Activated naive CD8-positive, alpha-beta T cell treated with anti-CD3 and anti-CD28 coated beads, Interleukin-2, amount 10 ng/mL, durations not matched to agents 7 days and 5 days (primary cell): ENCODE data around the gene CFAP157. TPM values are rescaled to one million over a fixed set of nuclear protein-coding genes. Genes with fewer than 3 reads are reported as not detected.

Experiments used
- ATAC-seq: fragments of 150-1000 bp; cut with Tn5 transposase; one replicate; pipeline ENCODE4 v1.10.0; 2021; ENCODE audit warnings: low read depth, moderate library complexity
- POLR2A ChIA-PET: fragments of 350-600 bp; sonication (Branson Sonifier 250); formaldehyde crosslinking; loops from one replicate; lab custom pipeline; 2021; ENCODE audit warnings: antibody characterized with exemption; lab: Charles Lee
- DNase-seq: peaks from one replicate; pipeline ENCODE4 v3.0.0; 2021
- H3K27ac Mint-ChIP-seq: one replicate; pipeline ENCODE4 v1.8.0; 2022; ENCODE audit warnings: mild to moderate bottlenecking, mixed read lengths
- H3K27me3 Mint-ChIP-seq: one replicate; pipeline ENCODE4 v1.8.0; 2022; ENCODE audit warnings: mild to moderate bottlenecking, moderate library complexity, mixed read lengths
- H3K36me3 Mint-ChIP-seq: one replicate; pipeline ENCODE4 v1.8.0; 2021; ENCODE audit warnings: mild to moderate bottlenecking, mixed read lengths
- H3K4me1 Mint-ChIP-seq: one replicate; pipeline ENCODE4 v1.8.0; 2021; ENCODE audit warnings: mixed read lengths
- H3K4me3 Mint-ChIP-seq: one replicate; pipeline ENCODE4 v1.8.0; 2022; ENCODE audit warnings: mild to moderate bottlenecking, moderate library complexity, mixed read lengths
- H3K9me3 Mint-ChIP-seq: one replicate; pipeline ENCODE4 v1.8.0; 2021; ENCODE audit warnings: mixed read lengths
- total RNA-seq, 2 experiments: library from RNA; stranded (reverse); gene quantifications; one replicate each; pipeline ENCODE4 v1.2.3, GENCODE V29; 2021

The CFAP157 gene
- under 1 TPM in 1 of 2 experiments, not detected in 1; 0.23 TPM for total RNA-seq

DNA sequence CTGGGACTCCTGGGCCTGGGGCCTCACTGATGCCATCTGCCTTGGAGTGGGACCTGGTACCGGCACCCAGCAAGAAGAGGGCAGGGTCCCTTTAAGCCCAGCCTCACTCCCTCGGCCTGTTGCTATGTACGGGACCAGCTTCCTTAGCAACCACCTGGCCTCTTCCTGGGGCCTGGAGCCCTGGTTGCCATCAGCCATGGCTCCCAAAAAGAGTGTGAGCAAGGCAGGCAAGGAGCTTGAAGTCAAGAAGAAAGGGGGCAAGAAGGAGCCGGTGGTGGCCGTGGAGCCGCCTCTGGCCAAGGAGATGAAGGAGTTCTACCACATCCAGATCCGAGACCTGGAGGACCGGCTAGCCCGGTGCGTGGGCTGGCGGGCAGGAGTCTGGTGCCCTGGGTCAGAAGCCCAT lies at the start of gene CFAP157:
CFAP157 (plus strand) TSS at position 153 of the 406 bp plus-strand sequence; CDS start at position 197, 44 bp downstream.
- POLR2A ChIA-PET = interaction anchor here (1.6 kb wide), 1 partner anchor 28 kb away, joined by 5 read pairs; the partner anchor contains the start of gene TOR2A
- H3K27me3 Mint-ChIP-seq = peaks cover 2% of the 10 kb centered on the region

DNA sequence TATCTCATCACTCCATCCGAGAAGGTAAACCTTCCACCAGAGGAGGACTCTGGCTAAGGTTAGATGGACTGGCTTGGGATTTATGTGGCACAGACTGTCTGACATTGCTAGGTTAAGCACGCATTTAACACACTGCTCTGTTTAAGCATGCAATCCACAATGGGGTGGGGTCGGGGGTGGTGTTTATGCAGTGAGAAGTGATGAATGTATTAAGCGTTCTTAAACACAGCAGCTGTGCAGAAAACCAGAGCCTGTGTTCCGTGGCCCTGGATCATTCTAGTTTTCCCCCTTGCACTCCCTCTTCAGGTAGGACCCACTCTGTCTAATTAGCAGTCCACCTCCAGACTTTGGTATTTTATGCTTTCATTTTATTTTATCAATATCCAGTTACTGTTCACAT lies 48.4 kb upstream of the CFAP157 start:
- no peak overlapping the region for H3K4me3 Mint-ChIP-seq
- POLR2A ChIA-PET = no interaction called here
- ATAC-seq (no peak), DNase-seq (no peak)
- H3K36me3 Mint-ChIP-seq = no peaks in the 10 kb centered on the region
- H3K27me3 Mint-ChIP-seq = no peaks in the 10 kb centered on the region
- peaks cover 1% of the 10 kb centered on the region for H3K4me1 Mint-ChIP-seq
- no peak overlapping the region for H3K27ac Mint-ChIP-seq
- no peaks in the 10 kb centered on the region for H3K9me3 Mint-ChIP-seq

More for the DNA sequence above, at the start of gene CFAP157:
- H3K9me3 Mint-ChIP-seq = peaks cover 3% of the 10 kb centered on the region
- ATAC-seq (no peak), DNase-seq (no peak)
- no peak within 1 kb of the TSS for H3K4me3 Mint-ChIP-seq
- no peak within 1 kb of the TSS for H3K27ac Mint-ChIP-seq
- H3K4me1 Mint-ChIP-seq = peaks cover 18% of the 10 kb centered on the region
- no peaks in the 10 kb centered on the region for H3K36me3 Mint-ChIP-seq

DNA sequence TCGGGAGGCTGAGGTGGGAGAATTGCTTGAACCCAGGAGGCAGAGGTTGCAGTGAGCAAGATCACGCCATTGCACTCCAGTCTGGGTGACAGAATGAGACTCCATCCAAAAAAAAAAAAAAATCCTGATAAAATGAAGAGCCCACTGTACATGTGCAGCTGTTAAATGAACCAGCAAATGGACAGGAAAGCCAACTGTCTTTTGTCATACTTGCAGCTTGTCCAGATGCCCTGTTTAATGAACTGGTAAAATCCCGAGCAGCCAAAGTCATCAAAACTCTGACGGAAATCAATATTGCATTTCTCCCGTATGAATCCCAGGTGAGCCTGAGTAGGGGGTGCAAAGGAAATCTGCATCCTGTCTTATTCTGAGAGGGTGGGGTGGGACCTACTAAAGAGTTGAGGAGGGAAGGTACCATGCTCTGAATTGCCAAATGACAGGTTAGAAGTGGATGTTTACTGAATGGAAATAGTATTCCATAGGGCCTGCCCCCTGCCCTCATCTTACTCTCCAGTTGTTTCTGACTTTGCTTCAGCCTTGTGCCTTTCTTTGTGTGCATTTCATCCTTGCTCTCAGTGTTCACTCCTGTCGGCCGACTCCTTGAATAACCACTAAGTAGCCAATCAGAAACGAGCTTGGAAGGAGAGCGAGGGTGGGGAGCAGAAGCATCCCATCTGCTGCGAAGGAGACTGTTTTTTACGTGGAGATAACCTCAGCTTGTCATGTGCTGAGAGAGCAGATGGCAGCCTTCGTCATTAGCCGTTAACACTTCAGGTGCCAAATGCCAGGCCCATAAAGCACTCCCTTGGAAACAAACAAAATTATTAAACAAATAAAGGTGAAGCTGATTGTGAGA lies 45.7 kb upstream of the CFAP157 start:
- Mint-ChIP-seq H3K9me3 (no peaks in the 10 kb centered on the region), H3K4me3 (no peak overlapping the region), H3K27me3 (no peaks in the 10 kb centered on the region), H3K4me1 (peaks cover 1% of the 10 kb centered on the region), H3K27ac (no peak overlapping the region), H3K36me3 (peaks cover 4% of the 10 kb centered on the region)
- ATAC-seq = no peak
- POLR2A ChIA-PET = no interaction called here
- no peak for DNase-seq

DNA sequence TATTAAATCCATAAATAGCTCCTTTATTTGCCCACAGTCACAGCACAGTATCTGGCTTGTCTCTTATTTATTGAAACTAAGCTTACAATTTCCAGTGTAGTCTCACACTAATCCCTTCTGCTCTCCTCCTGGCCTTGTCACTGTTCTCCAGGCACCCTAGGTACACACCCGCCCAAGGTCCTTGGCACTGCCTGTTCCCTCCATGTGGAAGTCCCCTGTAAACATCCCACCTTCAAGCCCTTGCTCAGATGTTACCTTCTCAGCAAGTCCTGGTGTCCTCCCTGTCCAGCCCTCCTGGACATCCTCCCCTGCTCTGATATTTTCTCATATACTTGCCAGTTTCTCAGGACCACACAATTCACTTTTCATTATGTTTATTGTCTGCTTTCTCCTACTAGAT lies 44.2 kb upstream of the CFAP157 start:
- Mint-ChIP-seq H3K9me3 (no peaks in the 10 kb centered on the region), H3K4me1 (no peaks in the 10 kb centered on the region), H3K4me3 (no peak overlapping the region), H3K27ac (no peak overlapping the region), H3K36me3 (peaks cover 4% of the 10 kb centered on the region), H3K27me3 (no peaks in the 10 kb centered on the region)
- ATAC-seq = no peak
- DNase-seq = no peak
- POLR2A ChIA-PET = no interaction called here

DNA sequence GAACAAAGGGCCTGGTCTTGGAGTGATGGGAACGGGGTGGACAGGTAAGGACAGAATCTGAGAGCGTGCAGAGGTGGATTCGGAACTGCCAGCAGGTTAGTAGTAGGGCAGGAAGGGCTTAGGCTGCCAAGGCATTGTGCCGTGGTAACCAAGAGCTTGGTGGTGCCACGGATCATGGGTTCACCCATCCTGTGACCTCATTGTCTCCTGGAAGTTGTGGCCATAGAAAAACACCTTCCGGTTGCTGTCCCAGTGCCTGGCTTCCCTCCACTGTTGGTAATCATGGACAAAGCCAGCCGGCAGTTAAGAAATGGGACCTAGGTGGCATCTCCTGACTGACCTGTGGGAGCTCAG lies 42.5 kb upstream of the CFAP157 start:
- no peak for ATAC-seq
- Mint-ChIP-seq H3K36me3 (peaks cover 4% of the 10 kb centered on the region), H3K27me3 (no peaks in the 10 kb centered on the region), H3K27ac (no peak overlapping the region), H3K9me3 (no peaks in the 10 kb centered on the region), H3K4me3 (no peak overlapping the region), H3K4me1 (no peaks in the 10 kb centered on the region)
- DNase-seq = no peak
- POLR2A ChIA-PET = no interaction called here

DNA sequence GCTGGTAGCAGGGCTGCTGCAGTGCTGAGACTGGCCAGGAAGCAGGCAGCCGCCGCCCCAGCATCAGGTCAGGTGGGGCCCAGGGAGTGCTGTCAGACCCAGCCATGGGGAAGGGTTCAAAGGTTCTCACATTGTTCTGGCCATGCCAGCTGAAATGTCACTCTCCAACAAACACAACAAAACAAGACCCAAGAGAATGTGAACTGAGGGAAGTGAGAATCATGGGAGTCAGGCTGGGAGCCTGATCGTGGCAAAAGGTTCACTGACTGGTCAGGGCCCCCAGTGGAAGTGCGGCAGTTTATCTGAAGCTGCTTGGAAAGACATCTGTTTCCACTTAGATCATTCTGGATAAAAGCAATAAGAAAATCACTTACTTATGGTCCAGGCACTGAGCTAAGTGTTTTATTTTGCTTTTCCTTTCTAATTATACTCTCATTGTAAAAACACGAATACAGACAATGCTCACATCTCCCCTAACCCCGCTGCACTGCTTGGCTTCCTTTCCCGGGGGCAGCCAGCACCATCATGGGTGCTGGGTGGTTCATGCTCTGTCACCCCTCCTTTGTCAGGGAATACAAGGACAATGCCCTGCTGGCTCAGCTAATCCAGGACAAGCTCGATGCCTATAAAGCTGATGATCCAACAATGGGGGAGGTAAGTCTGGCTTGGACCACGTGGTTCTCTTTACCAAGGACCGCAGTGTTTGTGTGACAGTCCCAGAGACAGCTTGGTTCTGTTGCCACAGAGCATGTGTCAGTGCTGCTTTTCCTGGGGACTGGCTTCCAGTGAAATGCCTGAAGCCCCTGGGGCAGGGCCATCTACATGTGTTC lies 41.9 kb upstream of the CFAP157 start:
- Mint-ChIP-seq H3K27me3 (no peaks in the 10 kb centered on the region), H3K27ac (no peak overlapping the region), H3K36me3 (peaks cover 4% of the 10 kb centered on the region), H3K4me1 (no peaks in the 10 kb centered on the region), H3K4me3 (no peak overlapping the region), H3K9me3 (no peaks in the 10 kb centered on the region)
- no peak for ATAC-seq
- POLR2A ChIA-PET = no interaction called here
- no peak for DNase-seq

DNA sequence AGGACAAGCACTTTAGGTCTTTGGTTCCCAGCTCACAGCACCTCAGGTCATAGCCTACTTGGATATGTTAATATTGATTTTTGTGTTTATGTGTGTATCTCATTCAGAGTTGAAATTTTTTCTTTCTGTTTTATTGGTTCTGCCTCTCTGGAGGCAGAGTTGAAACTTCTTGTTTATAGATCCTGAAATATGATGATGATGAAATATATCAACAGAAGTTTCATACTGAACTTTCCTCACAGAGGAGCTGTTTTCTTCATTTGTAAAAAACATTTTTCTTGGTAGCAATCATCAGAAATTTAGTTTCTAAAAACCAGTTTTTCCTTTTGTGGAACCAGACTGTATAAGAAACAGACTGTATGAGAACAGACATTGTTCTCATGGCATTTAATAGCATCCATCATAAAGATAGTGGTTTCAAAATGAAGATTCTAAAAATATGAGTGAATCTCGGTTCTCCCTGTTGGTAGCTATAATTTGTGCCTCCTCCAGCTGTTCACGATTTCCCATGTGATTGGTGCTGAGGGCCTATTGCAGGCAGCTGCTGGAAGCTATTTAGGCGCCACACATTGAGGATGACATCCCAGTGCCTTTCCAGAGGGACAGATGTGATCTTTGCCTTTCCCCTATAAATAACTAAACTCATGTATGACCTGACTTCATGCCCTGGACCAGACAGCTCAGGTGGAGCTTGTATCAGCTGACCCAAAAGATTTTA lies 39.5 kb upstream of the CFAP157 start:
- ATAC-seq = no peak
- H3K9me3 Mint-ChIP-seq = no peaks in the 10 kb centered on the region
- no peak for DNase-seq
- H3K4me1 Mint-ChIP-seq = no peaks in the 10 kb centered on the region
- no peak overlapping the region for H3K4me3 Mint-ChIP-seq
- H3K27ac Mint-ChIP-seq = no peak overlapping the region
- no peaks in the 10 kb centered on the region for H3K27me3 Mint-ChIP-seq
- POLR2A ChIA-PET = no interaction called here
- peaks cover 5% of the 10 kb centered on the region for H3K36me3 Mint-ChIP-seq

DNA sequence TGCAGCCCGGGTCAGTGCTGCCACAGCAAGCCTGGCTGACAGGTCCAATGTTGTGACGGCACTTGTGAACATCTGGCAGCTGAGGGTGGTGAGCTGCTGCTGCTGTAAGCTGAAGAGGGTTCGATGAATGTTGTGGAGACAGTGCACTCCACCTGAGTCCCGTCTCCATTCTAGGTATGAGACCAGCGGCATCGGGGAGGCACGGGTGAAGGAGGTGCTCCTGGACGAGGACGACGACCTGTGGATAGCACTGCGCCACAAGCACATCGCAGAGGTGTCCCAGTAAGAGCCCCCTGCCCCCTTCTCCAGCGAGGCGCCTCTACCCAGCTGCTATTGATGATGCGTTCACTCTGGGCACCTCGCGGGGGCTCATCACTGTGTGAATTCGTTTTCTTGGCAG lies 38.9 kb upstream of the CFAP157 start:
- ATAC-seq (no peak), DNase-seq (no peak)
- Mint-ChIP-seq H3K4me3 (no peak overlapping the region), H3K36me3 (peaks cover 5% of the 10 kb centered on the region), H3K9me3 (no peaks in the 10 kb centered on the region), H3K4me1 (no peaks in the 10 kb centered on the region), H3K27ac (no peak overlapping the region), H3K27me3 (no peaks in the 10 kb centered on the region)
- POLR2A ChIA-PET = no interaction called here

DNA sequence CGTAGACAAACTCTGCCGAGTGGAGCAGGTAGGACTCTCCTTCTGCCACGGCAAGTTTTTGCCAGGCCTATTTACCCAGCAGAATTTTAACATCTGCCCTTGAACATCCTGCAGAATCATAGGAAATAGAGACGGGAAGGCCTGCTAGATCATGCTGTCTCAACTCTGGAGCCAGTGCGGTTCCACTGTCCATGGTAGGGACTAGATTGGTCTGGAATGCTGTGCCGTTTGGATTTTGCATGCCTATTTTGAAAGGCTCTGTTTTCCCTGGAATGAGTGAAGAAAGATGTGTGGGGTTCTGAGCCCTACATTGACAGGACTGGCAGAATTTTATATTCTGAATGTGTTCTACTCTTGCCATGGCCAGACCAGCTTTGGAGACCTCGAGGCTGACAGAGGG lies 33.6 kb upstream of the CFAP157 start:
- no peak overlapping the region for H3K4me3 Mint-ChIP-seq
- DNase-seq (no peak), ATAC-seq (no peak)
- POLR2A ChIA-PET = no interaction called here
- H3K27me3 Mint-ChIP-seq = no peaks in the 10 kb centered on the region
- no peaks in the 10 kb centered on the region for H3K4me1 Mint-ChIP-seq
- no peaks in the 10 kb centered on the region for H3K9me3 Mint-ChIP-seq
- H3K36me3 Mint-ChIP-seq = peaks cover 1% of the 10 kb centered on the region
- H3K27ac Mint-ChIP-seq = no peak overlapping the region

DNA sequence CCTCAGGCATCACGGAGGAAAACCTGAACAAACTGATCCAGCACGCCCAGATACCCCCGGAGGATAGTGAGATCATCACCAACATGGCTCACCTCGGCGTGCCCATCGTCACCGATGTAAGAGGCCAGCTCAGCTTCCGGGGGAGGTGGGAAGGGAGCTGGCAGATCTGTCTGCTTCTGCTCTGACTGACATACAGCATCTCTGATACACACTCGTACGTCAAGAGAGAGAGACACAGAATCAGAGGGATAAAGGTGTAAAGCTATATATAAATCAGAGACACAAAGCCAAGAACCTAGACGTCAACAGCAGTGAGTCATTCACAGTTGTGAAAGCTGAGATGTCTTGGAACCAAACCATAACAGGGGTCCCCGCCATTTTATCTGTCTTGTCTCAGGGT lies 30.1 kb upstream of the CFAP157 start:
- POLR2A ChIA-PET = no interaction called here
- H3K4me1 Mint-ChIP-seq = no peaks in the 10 kb centered on the region
- peaks cover 4% of the 10 kb centered on the region for H3K36me3 Mint-ChIP-seq
- no peak overlapping the region for H3K4me3 Mint-ChIP-seq
- H3K9me3 Mint-ChIP-seq = no peaks in the 10 kb centered on the region
- ATAC-seq (no peak), DNase-seq (no peak)
- H3K27ac Mint-ChIP-seq = no peak overlapping the region
- H3K27me3 Mint-ChIP-seq = no peaks in the 10 kb centered on the region

DNA sequence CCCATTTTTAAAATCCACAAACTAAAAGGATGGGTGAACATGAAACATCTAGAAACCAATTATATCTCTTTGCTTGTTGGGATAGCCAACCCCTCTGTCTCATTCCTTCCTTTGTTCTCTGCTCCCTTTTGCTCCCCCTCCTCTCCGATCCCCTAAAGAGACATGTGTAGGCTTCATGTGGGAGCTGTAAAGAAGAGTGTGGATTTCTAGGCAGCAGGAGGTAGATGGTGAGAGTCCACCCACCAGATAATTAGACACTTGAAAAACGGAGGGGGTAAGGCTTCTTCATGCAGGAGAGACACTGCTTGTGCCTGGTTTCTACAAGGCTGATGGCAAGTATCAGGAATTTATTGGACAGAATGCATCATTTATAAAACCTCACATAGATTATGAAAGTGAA lies 27.3 kb upstream of the CFAP157 start:
- Mint-ChIP-seq H3K27me3 (no peaks in the 10 kb centered on the region), H3K4me3 (no peak overlapping the region), H3K36me3 (peaks cover 2% of the 10 kb centered on the region), H3K4me1 (no peaks in the 10 kb centered on the region), H3K27ac (no peak overlapping the region), H3K9me3 (no peaks in the 10 kb centered on the region)
- DNase-seq = no peak
- POLR2A ChIA-PET = no interaction called here
- no peak for ATAC-seq

DNA sequence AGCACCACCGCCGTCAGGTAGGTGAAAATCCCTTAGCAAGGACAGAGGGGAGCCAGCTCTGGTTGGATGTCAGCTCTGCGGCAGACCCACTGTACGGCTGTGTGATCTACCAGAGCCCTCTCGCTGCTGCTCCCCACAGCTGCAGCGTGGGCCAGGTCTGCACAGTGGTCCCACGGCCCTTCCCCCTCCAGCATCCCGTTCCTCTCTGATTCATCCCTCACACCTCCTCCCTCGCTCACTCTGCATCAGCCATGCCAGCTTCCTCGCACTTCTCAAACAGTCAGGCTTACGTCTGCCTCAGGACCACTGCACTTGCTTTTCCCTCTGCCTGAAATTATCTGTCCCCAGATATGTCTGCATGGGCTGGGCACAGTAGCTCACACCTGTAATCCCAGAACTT lies 26.6 kb upstream of the CFAP157 start:
- ATAC-seq = no peak
- POLR2A ChIA-PET = no interaction called here
- H3K27ac Mint-ChIP-seq = no peak overlapping the region

DNA sequence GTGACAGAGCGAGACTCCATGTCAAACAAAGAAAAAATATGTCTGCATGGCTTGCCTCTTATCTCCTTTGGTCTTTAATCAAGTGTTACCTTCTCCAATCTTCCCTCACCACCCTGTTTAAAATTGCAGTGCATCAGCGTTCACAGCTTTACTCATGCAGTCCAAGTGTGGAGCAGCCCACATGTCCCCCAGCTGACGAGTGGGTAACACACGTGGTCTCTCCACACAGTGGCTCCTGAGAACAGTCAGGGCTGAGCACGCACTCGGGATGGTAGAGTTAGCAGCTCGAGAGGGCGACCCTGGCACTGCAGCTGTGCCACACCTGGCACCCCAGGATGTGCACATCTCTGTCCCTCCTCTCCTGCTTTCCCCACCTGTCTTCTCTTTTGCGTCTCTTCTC lies 25.9 kb upstream of the CFAP157 start:
- POLR2A ChIA-PET = no interaction called here
- no peaks in the 10 kb centered on the region for H3K4me1 Mint-ChIP-seq
- ATAC-seq (no peak), DNase-seq (no peak)
- no peak overlapping the region for H3K4me3 Mint-ChIP-seq
- no peaks in the 10 kb centered on the region for H3K9me3 Mint-ChIP-seq
- H3K27me3 Mint-ChIP-seq = no peaks in the 10 kb centered on the region
- no peak overlapping the region for H3K27ac Mint-ChIP-seq
- H3K36me3 Mint-ChIP-seq = peaks cover 2% of the 10 kb centered on the region

More for the DNA sequence above, 26.6 kb upstream of the CFAP157 start:
- no peaks in the 10 kb centered on the region for H3K27me3 Mint-ChIP-seq
- DNase-seq = no peak
- H3K36me3 Mint-ChIP-seq = peaks cover 2% of the 10 kb centered on the region
- no peaks in the 10 kb centered on the region for H3K9me3 Mint-ChIP-seq
- H3K4me3 Mint-ChIP-seq = no peak overlapping the region
- no peaks in the 10 kb centered on the region for H3K4me1 Mint-ChIP-seq
